ENCODE results near the gene ATXN1. TPM values are rescaled to one million over a fixed set of nuclear protein-coding genes. Genes with fewer than 3 reads are reported as not detected.

The ATXN1 gene
- total RNA-seq, 1 experiment from 2014 or later = 25.6 TPM

GRCh38 chr6:16482702-16483314 lies 278.5 kb downstream of the ATXN1 start:
- Histone ChIP-seq H3K36me3 (ENCODE audit: insufficient read depth, low read length, poor library complexity, severe bottlenecking) (no peaks in the 10 kb centered on the region), H3K4me1 (ENCODE audit: insufficient read depth, low read length, poor library complexity, severe bottlenecking) (no peaks in the 10 kb centered on the region), H3K27ac (ENCODE audit: low read depth, low read length, poor library complexity, severe bottlenecking) (no peak overlapping the region), H3K27me3 (replicated peaks; ENCODE audit: insufficient read depth, low read depth, low read length, poor library complexity) (no peaks in the 10 kb centered on the region), H3K4me3 (ENCODE audit: low read depth, low read length, poor library complexity, severe bottlenecking) (no peak overlapping the region), H3K9me3 (ENCODE audit: low read depth, low read length, poor library complexity, severe bottlenecking) (peaks cover 5% of the 10 kb centered on the region)
- intact Hi-C loops (cut with micrococcal nuclease; ENCODE audit: unreplicated experiment) = no loop called here
- no TSS peak for BruUV-seq (replicated peaks)
- TF ChIP-seq EZH2 (IDR thresholded peaks at IDR 0.05; ENCODE audit: borderline replicate concordance, low read depth, low read length, poor library complexity, severe bottlenecking) = no peak
- TF ChIP-seq, protein P1, sequence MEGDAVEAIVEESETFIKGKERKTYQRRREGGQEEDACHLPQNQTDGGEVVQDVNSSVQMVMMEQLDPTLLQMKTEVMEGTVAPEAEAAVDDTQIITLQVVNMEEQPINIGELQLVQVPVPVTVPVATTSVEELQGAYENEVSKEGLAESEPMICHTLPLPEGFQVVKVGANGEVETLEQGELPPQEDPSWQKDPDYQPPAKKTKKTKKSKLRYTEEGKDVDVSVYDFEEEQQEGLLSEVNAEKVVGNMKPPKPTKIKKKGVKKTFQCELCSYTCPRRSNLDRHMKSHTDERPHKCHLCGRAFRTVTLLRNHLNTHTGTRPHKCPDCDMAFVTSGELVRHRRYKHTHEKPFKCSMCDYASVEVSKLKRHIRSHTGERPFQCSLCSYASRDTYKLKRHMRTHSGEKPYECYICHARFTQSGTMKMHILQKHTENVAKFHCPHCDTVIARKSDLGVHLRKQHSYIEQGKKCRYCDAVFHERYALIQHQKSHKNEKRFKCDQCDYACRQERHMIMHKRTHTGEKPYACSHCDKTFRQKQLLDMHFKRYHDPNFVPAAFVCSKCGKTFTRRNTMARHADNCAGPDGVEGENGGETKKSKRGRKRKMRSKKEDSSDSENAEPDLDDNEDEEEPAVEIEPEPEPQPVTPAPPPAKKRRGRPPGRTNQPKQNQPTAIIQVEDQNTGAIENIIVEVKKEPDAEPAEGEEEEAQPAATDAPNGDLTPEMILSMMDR (conservative IDR thresholded peaks at IDR 0.05; ENCODE audit: low read depth, low read length) = no peak
- POLR2A ChIA-PET (ENCODE audit: low non-redundant PET) = no interaction called here
- CTCF ChIA-PET = no interaction called here
- DNase-seq (ENCODE audit: low spot score) = no peak

DNA sequence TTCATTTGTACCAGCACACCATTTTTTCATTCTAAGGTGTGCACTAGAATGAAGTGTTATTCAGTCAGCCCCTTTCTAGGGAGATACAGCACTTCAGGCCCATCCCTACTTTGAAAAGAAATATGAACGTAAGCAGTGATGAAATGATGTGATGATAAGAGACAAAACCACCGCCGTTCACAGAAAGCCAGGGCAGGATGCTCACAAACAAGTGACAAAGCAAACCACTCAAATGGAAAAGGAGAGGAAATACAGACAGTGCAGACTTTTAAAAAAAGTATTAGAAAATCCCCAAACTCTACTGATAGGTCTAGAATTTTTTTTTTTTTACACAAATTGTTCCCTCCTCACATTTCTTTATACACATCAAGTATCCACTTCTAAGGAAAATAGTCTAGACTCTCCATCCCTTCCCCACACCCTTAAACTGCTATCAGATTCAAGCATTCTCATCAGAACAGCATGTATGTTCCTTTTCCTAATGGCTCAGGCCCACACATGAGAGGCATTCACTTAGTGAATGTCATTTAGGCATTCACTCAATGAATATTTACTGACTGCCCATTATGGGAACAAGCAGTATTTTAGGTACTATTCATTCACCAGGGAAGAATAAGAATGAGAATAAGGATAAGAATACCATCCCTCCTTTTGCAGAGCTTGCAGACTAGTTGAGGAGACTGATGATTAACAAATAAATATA lies 279.4 kb downstream of the ATXN1 start:
- DNase-seq (ENCODE audit: low spot score) = no peak
- intact Hi-C loops (cut with micrococcal nuclease; ENCODE audit: unreplicated experiment) = no loop called here
- CTCF ChIA-PET = no interaction called here

DNA sequence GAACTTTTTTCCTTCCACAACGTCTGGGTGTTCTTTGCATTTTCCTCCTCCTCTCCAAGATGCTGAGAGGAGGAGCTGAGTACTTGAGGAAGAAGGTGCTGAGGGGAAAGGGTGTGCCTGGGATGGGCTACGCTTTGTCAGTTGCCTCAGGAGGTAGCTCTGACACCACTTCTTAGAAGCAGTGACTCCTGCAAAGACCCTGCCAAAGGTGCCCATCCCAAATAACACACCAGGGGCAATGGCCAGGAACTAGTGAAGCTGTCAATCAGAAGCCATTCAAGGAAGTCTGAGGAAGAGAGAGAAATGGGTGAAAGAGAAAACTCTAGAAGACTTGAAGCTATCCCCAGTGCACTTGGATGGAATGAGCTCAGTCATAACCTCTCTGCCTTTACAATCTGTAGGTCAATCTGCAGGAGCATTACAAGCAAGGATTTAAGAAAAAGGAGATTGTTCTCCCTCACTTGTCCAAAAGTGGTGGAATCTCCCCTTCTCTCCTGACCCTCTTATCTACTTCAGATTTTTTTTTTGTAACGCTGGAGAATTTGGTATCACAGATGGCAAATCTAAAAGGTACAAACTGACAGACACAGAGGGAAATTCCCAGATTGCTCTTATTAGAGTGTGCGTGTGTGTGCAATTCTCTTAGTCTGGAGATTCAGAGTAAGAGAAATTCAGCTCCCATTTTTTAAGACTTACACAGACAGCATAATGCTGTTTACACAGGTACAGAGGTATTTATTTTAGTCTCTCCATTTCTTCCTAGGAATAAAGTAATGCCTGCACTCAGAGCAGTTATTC lies 280.3 kb downstream of the ATXN1 start:
- no peaks in the 10 kb centered on the region for H3K4me1 ChIP-seq (ENCODE audit: insufficient read depth, low read length, poor library complexity, severe bottlenecking)

More for the DNA sequence above, 279.4 kb downstream of the ATXN1 start:
- Histone ChIP-seq H3K4me1 (ENCODE audit: insufficient read depth, low read length, poor library complexity, severe bottlenecking) (no peaks in the 10 kb centered on the region), H3K4me3 (ENCODE audit: low read depth, low read length, poor library complexity, severe bottlenecking) (no peak overlapping the region), H3K27ac (ENCODE audit: low read depth, low read length, poor library complexity, severe bottlenecking) (no peak overlapping the region), H3K9me3 (ENCODE audit: low read depth, low read length, poor library complexity, severe bottlenecking) (peaks cover 5% of the 10 kb centered on the region), H3K27me3 (replicated peaks; ENCODE audit: insufficient read depth, low read depth, low read length, poor library complexity) (no peaks in the 10 kb centered on the region), H3K36me3 (ENCODE audit: insufficient read depth, low read length, poor library complexity, severe bottlenecking) (no peaks in the 10 kb centered on the region)
- POLR2A ChIA-PET (ENCODE audit: low non-redundant PET) = no interaction called here
- no TSS peak for BruUV-seq (replicated peaks)
- TF ChIP-seq, protein P1 (conservative IDR thresholded peaks at IDR 0.05; ENCODE audit: low read depth, low read length) = no peak
- TF ChIP-seq EZH2 (IDR thresholded peaks at IDR 0.05; ENCODE audit: borderline replicate concordance, low read depth, low read length, poor library complexity, severe bottlenecking) = no peak

More for the DNA sequence above, 280.3 kb downstream of the ATXN1 start:
- ChIA-PET POLR2A (ENCODE audit: low non-redundant PET) (no interaction called here), CTCF (no interaction called here)
- Histone ChIP-seq H3K9me3 (ENCODE audit: low read depth, low read length, poor library complexity, severe bottlenecking) (peaks cover 5% of the 10 kb centered on the region), H3K4me3 (ENCODE audit: low read depth, low read length, poor library complexity, severe bottlenecking) (no peak overlapping the region), H3K27ac (ENCODE audit: low read depth, low read length, poor library complexity, severe bottlenecking) (no peak overlapping the region), H3K27me3 (replicated peaks; ENCODE audit: insufficient read depth, low read depth, low read length, poor library complexity) (no peaks in the 10 kb centered on the region), H3K36me3 (ENCODE audit: insufficient read depth, low read length, poor library complexity, severe bottlenecking) (no peaks in the 10 kb centered on the region)
- intact Hi-C loops (cut with micrococcal nuclease; ENCODE audit: unreplicated experiment) = no loop called here
- DNase-seq (ENCODE audit: low spot score) = no peak
- BruUV-seq (replicated peaks) = no TSS peak
- TF ChIP-seq, protein P1 (conservative IDR thresholded peaks at IDR 0.05; ENCODE audit: low read depth, low read length) = no peak
- no peak for TF ChIP-seq EZH2 (IDR thresholded peaks at IDR 0.05; ENCODE audit: borderline replicate concordance, low read depth, low read length, poor library complexity, severe bottlenecking)
